NB4 (cell line): ENCODE data around the gene LIPG.
"Not testable (repeated sequence)": the region's sequence is repeated elsewhere in the genome, so short reads cannot be mapped to it uniquely, and the experiment has no call there.

Experiments
- CTCF ChIP-seq: IDR thresholded peaks from one replicate; pipeline ENCODE4 v1.5.1; 2012; ENCODE audit warnings: low read depth, low read length
- MAX ChIP-seq: IDR thresholded peaks from 2 replicates; pipeline ENCODE4 v1.6.1; 2011; ENCODE audit warnings: low read depth, low read length
- POLR2A ChIP-seq: IDR thresholded peaks from 2 replicates; pipeline ENCODE4 v1.6.1; 2011; ENCODE audit warnings: mild to moderate bottlenecking; ENCODE audit not compliant: insufficient read length; ENCODE audit errors: extremely low read depth

- not testable (repeated sequence) for TF ChIP-seq CTCF, POLR2A, MAX
Observed at GRCh38 chr18:49579583-49579982, 17.7 kb downstream of the LIPG start.
